Activated T-cell treated with anti-CD3 and anti-CD28 coated beads, Interleukin-2, amount 50 U/mL, for 4 hours (primary cell): ENCODE measurements around the gene DCXR. TPM values are rescaled to one million over a fixed set of nuclear protein-coding genes. Genes with fewer than 3 reads are reported as not detected.

Experiments used
- ATAC-seq, 2 donors: fragments of 200-7000 bp; cut with Tn5 transposase; one replicate each; pipeline ENCODE4 v1.10.0; 2021
- DNase-seq: peaks from one replicate; pipeline ENCODE4 v3.0.0-alpha.2; 2020
- H3K27me3 Mint-ChIP-seq: one replicate; pipeline ENCODE4 v1.8.0; 2021; ENCODE audit warnings: low read depth, mixed read lengths
- H3K36me3 Mint-ChIP-seq: one replicate; pipeline ENCODE4 v1.8.0; 2022; ENCODE audit warnings: mixed read lengths; ENCODE audit not compliant: insufficient read depth
- H3K4me1 Mint-ChIP-seq: one replicate; pipeline ENCODE4 v1.8.0; 2021; ENCODE audit warnings: low read depth, mixed read lengths
- H3K4me3 Mint-ChIP-seq: one replicate; pipeline ENCODE4 v1.8.0; 2021; ENCODE audit warnings: mild to moderate bottlenecking, moderate library complexity, mixed read lengths
- H3K9me3 Mint-ChIP-seq: one replicate; pipeline ENCODE4 v1.8.0; 2021; ENCODE audit warnings: mixed read lengths
- total RNA-seq, 3 donors: library from RNA; stranded (reverse); gene quantifications; one replicate each; pipeline ENCODE4 v1.2.1, GENCODE V29; 2021

The DCXR gene
- total RNA-seq, 3 donors from 2014 or later: 74.2 to 88.6 (median 76.9) TPM

GRCh38 chr17:82053556-82054263, 16.2 kb upstream of the DCXR start:
- Mint-ChIP-seq H3K27me3 (no peaks in the 10 kb centered on the region), H3K9me3 (no peaks in the 10 kb centered on the region), H3K36me3 (peaks cover 4% of the 10 kb centered on the region), H3K4me1 (peaks cover 12% of the 10 kb centered on the region), H3K4me3 (peak overlapping the region; percentile 86)
- no peak for ATAC-seq
- no peak for DNase-seq

- H3K4me1 Mint-ChIP-seq: peaks cover 12% of the 10 kb centered on the region
- ATAC-seq: no peak
- no peak for DNase-seq
- peaks cover 4% of the 10 kb centered on the region for H3K36me3 Mint-ChIP-seq
- H3K4me3 Mint-ChIP-seq: peak overlapping the region; percentile 86
- H3K27me3 Mint-ChIP-seq: no peaks in the 10 kb centered on the region
- no peaks in the 10 kb centered on the region for H3K9me3 Mint-ChIP-seq
Measured at GRCh38 chr17:82053130-82053529, 15.6 kb upstream of the DCXR start.

DNA sequence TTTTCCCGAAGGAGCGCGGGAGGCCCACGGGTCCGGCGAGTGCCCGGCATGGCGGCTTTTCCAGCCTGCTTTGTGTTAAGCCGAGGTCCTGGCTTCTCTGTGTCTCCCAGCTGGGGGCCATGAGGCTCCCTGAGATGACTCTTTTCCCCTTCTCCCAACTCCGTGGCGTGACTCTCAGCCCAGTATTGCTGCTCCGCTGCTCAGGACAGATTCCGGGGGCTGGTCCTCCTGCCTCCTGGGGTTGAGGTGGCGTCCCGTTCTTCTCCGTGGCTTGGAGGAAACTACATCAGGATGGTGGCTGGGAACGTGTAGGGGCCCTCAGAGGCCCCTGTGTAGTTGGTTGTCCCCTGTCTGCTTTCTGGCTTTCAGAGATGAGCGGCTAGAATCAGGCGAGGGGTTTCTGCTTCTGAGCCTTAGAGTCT, 15.2 kb upstream of the DCXR start:
- H3K27me3 Mint-ChIP-seq: no peaks in the 10 kb centered on the region
- DNase-seq (no peak), ATAC-seq (no peak)
- peaks cover 12% of the 10 kb centered on the region for H3K4me1 Mint-ChIP-seq
- peaks cover 1% of the 10 kb centered on the region for H3K36me3 Mint-ChIP-seq
- H3K4me3 Mint-ChIP-seq: peak overlapping the region; percentile 86
- H3K9me3 Mint-ChIP-seq: no peaks in the 10 kb centered on the region

- H3K36me3 Mint-ChIP-seq: peaks cover 6% of the 10 kb centered on the region
- no peaks in the 10 kb centered on the region for H3K27me3 Mint-ChIP-seq
- ATAC-seq (peak; percentile 91), DNase-seq (peak; percentile 81)
- H3K4me1 Mint-ChIP-seq: peaks cover 12% of the 10 kb centered on the region
- H3K9me3 Mint-ChIP-seq: no peaks in the 10 kb centered on the region
- peak within 1 kb of the TSS; percentile 86 for H3K4me3 Mint-ChIP-seq
Measured at GRCh38 chr17:82051776-82052637, 14.5 kb upstream of the DCXR start, which contains the start of the genes GPS1 and RFNG. Gene GPS1 (plus strand): TSS chr17:82051898. CDS start chr17:82051932, 34 bp downstream. Gene RFNG (minus strand): TSS chr17:82051811. CDS start chr17:82051766, 45 bp downstream.

- H3K4me1 Mint-ChIP-seq: peaks cover 12% of the 10 kb centered on the region
- no peaks in the 10 kb centered on the region for H3K9me3 Mint-ChIP-seq
- H3K4me3 Mint-ChIP-seq: peak overlapping the region; percentile 86
- ATAC-seq: peak; percentile 13 to 25
- H3K27me3 Mint-ChIP-seq: no peaks in the 10 kb centered on the region
- DNase-seq: no peak
- H3K36me3 Mint-ChIP-seq: peaks cover 6% of the 10 kb centered on the region
Measured at GRCh38 chr17:82050761-82051641, 13.5 kb upstream of the DCXR start.

- no peak for ATAC-seq
- H3K4me1 Mint-ChIP-seq: peaks cover 12% of the 10 kb centered on the region
Measured at GRCh38 chr17:82050152-82050760, 12.8 kb upstream of the DCXR start.

GRCh38 chr17:82049521-82049971, 12.0 kb upstream of the DCXR start:
- H3K9me3 Mint-ChIP-seq: no peaks in the 10 kb centered on the region
- DNase-seq: no peak

More at GRCh38 chr17:82050152-82050760, 12.8 kb upstream of the DCXR start:
- H3K4me3 Mint-ChIP-seq: peak overlapping the region; percentile 86
- H3K36me3 Mint-ChIP-seq: peaks cover 6% of the 10 kb centered on the region
- H3K27me3 Mint-ChIP-seq: no peaks in the 10 kb centered on the region
- no peak for DNase-seq
- H3K9me3 Mint-ChIP-seq: no peaks in the 10 kb centered on the region

GRCh38 chr17:82049106-82049505, 11.6 kb upstream of the DCXR start:
- DNase-seq: no peak

More at GRCh38 chr17:82049521-82049971, 12.0 kb upstream of the DCXR start:
- Mint-ChIP-seq H3K4me3 (no peak overlapping the region), H3K36me3 (peaks cover 6% of the 10 kb centered on the region), H3K27me3 (no peaks in the 10 kb centered on the region), H3K4me1 (peaks cover 12% of the 10 kb centered on the region)
- no peak for ATAC-seq

DNA sequence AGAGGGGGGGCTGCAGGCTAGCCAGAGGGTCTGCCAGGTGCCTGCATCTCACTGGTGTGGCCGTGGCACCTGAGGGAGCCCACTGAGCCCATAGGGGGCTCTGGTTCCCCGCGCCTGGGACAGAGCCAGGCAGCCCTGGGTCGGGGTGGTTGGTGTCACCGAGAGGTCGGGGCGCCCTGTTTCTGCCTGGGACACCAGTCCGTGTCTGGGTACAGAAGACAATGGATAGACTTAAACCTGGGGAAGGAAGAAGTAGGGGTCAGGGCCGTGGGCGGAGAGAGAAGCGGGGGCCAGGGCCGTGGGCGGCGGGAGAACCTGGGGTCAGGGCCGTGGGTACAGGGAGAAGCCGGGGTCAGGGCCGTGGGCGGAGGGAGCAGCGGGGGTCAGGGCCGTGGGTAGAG, 11.1 kb upstream of the DCXR start:
- Mint-ChIP-seq H3K4me3 (no peak overlapping the region), H3K27me3 (no peaks in the 10 kb centered on the region), H3K36me3 (peaks cover 6% of the 10 kb centered on the region), H3K9me3 (no peaks in the 10 kb centered on the region), H3K4me1 (peaks cover 11% of the 10 kb centered on the region)
- no peak for DNase-seq
- ATAC-seq: no peak

More at GRCh38 chr17:82049106-82049505, 11.6 kb upstream of the DCXR start:
- Mint-ChIP-seq H3K4me1 (peaks cover 12% of the 10 kb centered on the region), H3K9me3 (no peaks in the 10 kb centered on the region), H3K36me3 (peaks cover 6% of the 10 kb centered on the region), H3K4me3 (no peak overlapping the region), H3K27me3 (no peaks in the 10 kb centered on the region)
- no peak for ATAC-seq

DNA sequence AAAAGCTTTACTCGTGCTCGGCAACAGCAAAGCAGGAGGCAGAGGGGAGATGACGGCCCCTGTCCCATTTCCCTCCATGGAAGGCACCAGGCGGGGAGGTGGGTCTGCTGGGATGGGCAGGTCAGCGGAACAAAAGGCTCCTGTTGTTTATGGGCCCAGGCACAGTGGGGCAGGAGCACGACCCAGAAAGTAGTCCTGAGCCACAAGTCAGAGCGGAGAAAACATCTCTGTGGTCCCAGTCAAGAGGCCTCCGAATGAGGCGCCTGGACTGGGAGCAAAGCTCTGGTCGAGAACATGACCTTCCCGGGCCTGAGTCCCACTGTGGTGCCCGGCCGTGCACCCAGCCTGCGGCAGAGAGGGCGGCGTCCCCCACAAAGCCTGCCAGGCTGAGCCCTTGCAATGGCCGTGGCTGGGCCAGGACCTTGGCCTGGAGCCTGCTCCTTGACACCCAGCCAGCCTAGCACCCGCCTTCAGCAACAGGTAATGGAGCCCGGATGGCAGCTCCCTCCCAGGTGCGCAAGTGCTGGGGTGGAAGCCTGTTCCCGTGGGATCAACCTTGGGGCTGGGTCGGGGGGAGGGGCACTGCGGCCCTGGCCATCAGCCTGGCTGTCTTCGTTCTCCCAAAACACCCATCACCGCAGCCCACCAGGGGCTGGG, 10.5 kb upstream of the DCXR start:
- no peak for ATAC-seq
- Mint-ChIP-seq H3K27me3 (no peaks in the 10 kb centered on the region), H3K9me3 (no peaks in the 10 kb centered on the region), H3K4me1 (peaks cover 11% of the 10 kb centered on the region), H3K4me3 (no peak overlapping the region), H3K36me3 (peaks cover 6% of the 10 kb centered on the region)
- DNase-seq: no peak

- H3K9me3 Mint-ChIP-seq: no peaks in the 10 kb centered on the region
- no peak overlapping the region for H3K4me3 Mint-ChIP-seq
- H3K27me3 Mint-ChIP-seq: no peaks in the 10 kb centered on the region
- ATAC-seq (no peak), DNase-seq (no peak)
- H3K36me3 Mint-ChIP-seq: peaks cover 6% of the 10 kb centered on the region
- H3K4me1 Mint-ChIP-seq: peaks cover 11% of the 10 kb centered on the region
Measured at GRCh38 chr17:82047379-82047778, 9.9 kb upstream of the DCXR start.

- H3K27me3 Mint-ChIP-seq: no peaks in the 10 kb centered on the region
- peaks cover 11% of the 10 kb centered on the region for H3K4me1 Mint-ChIP-seq
- ATAC-seq (no peak), DNase-seq (no peak)
- no peak overlapping the region for H3K4me3 Mint-ChIP-seq
- H3K36me3 Mint-ChIP-seq: peaks cover 6% of the 10 kb centered on the region
- no peaks in the 10 kb centered on the region for H3K9me3 Mint-ChIP-seq
Measured at GRCh38 chr17:82046903-82047302, 9.4 kb upstream of the DCXR start.

GRCh38 chr17:82045936-82046484, 8.5 kb upstream of the DCXR start:
- Mint-ChIP-seq H3K36me3 (peaks cover 6% of the 10 kb centered on the region), H3K4me1 (peaks cover 11% of the 10 kb centered on the region), H3K4me3 (no peak overlapping the region), H3K9me3 (no peaks in the 10 kb centered on the region), H3K27me3 (no peaks in the 10 kb centered on the region)
- ATAC-seq (no peak), DNase-seq (no peak)
